HepG2 (cell line): Measurements from ENCODE around the gene PLOD3. TPM values are rescaled to one million over a fixed set of nuclear protein-coding genes. Genes with fewer than 3 reads are reported as not detected.
A peak's percentile ranks its signal among the peaks of the same experiment; 100 is the strongest.

Experiments
- GABPA ChIP-seq, 2 experiments: IDR thresholded peaks; 2 replicates each; pipeline ENCODE4 v1.6.1; 2011 to 2016; ENCODE audit warnings: low read depth in 2 of 2, low read length in 1 of 2, missing biosample characterization in 1 of 2, missing genetic modification characterization in 1 of 2
- HNF1B ChIP-seq: sonication (generic); formaldehyde crosslinking; IDR thresholded peaks from 2 replicates; pipeline ENCODE4 v1.5.1; 2020; ENCODE audit warnings: mild to moderate bottlenecking, moderate library complexity, missing genetic modification reagents
- KLF13 ChIP-seq: sonication (generic); formaldehyde crosslinking; IDR thresholded peaks from 2 replicates; pipeline ENCODE4 v1.4.0; 2020; ENCODE audit warnings: mild to moderate bottlenecking, missing genetic modification reagents
- MED1 ChIP-seq: sonication (generic); formaldehyde crosslinking; IDR thresholded peaks from 2 replicates; pipeline ENCODE4 v1.4.0; 2020; ENCODE audit warnings: missing genetic modification reagents
- MTERF4 ChIP-seq: sonication (generic); formaldehyde crosslinking; IDR thresholded peaks from 2 replicates; pipeline ENCODE4 v1.8.0; 2023; ENCODE audit warnings: mild to moderate bottlenecking, missing genetic modification reagents
- NR2C2 ChIP-seq: sonication (generic); formaldehyde crosslinking; IDR thresholded peaks from 2 replicates; pipeline ENCODE4 v1.4.0; 2020; ENCODE audit warnings: missing genetic modification reagents, mild to moderate bottlenecking, moderate library complexity, borderline replicate concordance
- PHB2 ChIP-seq: fragments of 450-650 bp; IDR thresholded peaks from 2 replicates; pipeline ENCODE4 v1.6.1; 2018; ENCODE audit not compliant: partially characterized antibody
- PPARG ChIP-seq: conservative IDR thresholded peaks from 2 replicates; pipeline ENCODE4 v1.6.1; 2016; ENCODE audit warnings: missing biosample characterization, missing genetic modification reagents
- RBAK ChIP-seq: sonication (generic); formaldehyde crosslinking; IDR thresholded peaks from 2 replicates; pipeline ENCODE4 v1.5.1; 2020; ENCODE audit warnings: mild to moderate bottlenecking, missing genetic modification reagents
- RORA ChIP-seq: sonication (generic); formaldehyde crosslinking; IDR thresholded peaks from 2 replicates; pipeline ENCODE4 v1.5.0; 2020; ENCODE audit warnings: mild to moderate bottlenecking, missing genetic modification reagents, moderate library complexity
- SAFB2 ChIP-seq: sonication (generic); formaldehyde crosslinking; IDR thresholded peaks from 2 replicates; pipeline ENCODE4 v1.5.1; 2020; ENCODE audit warnings: missing genetic modification reagents, low read depth, mild to moderate bottlenecking, borderline replicate concordance
- SCMH1 ChIP-seq: sonication (generic); formaldehyde crosslinking; IDR thresholded peaks from 2 replicates; pipeline ENCODE4 v1.9.0; 2021; ENCODE audit warnings: missing genetic modification reagents, mild to moderate bottlenecking, borderline replicate concordance
- SMAD1 ChIP-seq: sonication (generic); formaldehyde crosslinking; IDR thresholded peaks from 2 replicates; pipeline ENCODE4 v1.4.0; 2020; ENCODE audit warnings: missing genetic modification reagents, low read depth, mild to moderate bottlenecking, borderline replicate concordance
- SNAPC2 ChIP-seq: sonication (generic); formaldehyde crosslinking; IDR thresholded peaks from 2 replicates; pipeline ENCODE4 v1.8.1; 2022; ENCODE audit warnings: mild to moderate bottlenecking, missing genetic modification reagents
- SP4 ChIP-seq: sonication (generic); formaldehyde crosslinking; IDR thresholded peaks from 2 replicates; pipeline ENCODE4 v1.8.1; 2023; ENCODE audit warnings: mild to moderate bottlenecking, missing genetic modification reagents
- THAP8 ChIP-seq: sonication (generic); formaldehyde crosslinking; IDR thresholded peaks from 2 replicates; pipeline ENCODE4 v1.5.1; 2020; ENCODE audit warnings: missing genetic modification reagents, mild to moderate bottlenecking, borderline replicate concordance
- THRA ChIP-seq: sonication (generic); formaldehyde crosslinking; IDR thresholded peaks from 2 replicates; pipeline ENCODE4 v1.4.0; 2020; ENCODE audit warnings: missing genetic modification reagents, borderline replicate concordance
- THYN1 ChIP-seq: sonication (generic); formaldehyde crosslinking; IDR thresholded peaks from 2 replicates; pipeline ENCODE4 v1.8.1; 2023; ENCODE audit warnings: low read depth, mild to moderate bottlenecking, moderate library complexity, missing genetic modification reagents, borderline replicate concordance
- ZNF143 ChIP-seq: sonication (generic); formaldehyde crosslinking; IDR thresholded peaks from 2 replicates; pipeline ENCODE4 v1.4.0; 2020; ENCODE audit warnings: missing genetic modification reagents
- ZNF652 ChIP-seq: IDR thresholded peaks from 2 replicates; pipeline ENCODE4 v1.6.1; 2016; ENCODE audit warnings: low read depth, borderline replicate concordance
- ZNF768 ChIP-seq: sonication (generic); formaldehyde crosslinking; IDR thresholded peaks from 2 replicates; pipeline ENCODE4 v1.4.0; 2020; ENCODE audit warnings: missing genetic modification reagents
- ZNF775 ChIP-seq: sonication (generic); formaldehyde crosslinking; IDR thresholded peaks from 2 replicates; pipeline ENCODE4 v1.4.0; 2020; ENCODE audit warnings: missing genetic modification reagents, mild to moderate bottlenecking, moderate library complexity, borderline replicate concordance
- ZNF777 ChIP-seq: sonication (generic); formaldehyde crosslinking; IDR thresholded peaks from 2 replicates; pipeline ENCODE4 v1.4.0; 2020; ENCODE audit warnings: missing genetic modification reagents
- polyA plus RNA-seq, 8 experiments: library from polyadenylated mRNA; depleted of rRNA in 3 of 8; stranded (reverse) in 7 of 8; unstranded in 1 of 8; fragments of >200 nt; fragmentation: Illumina TruSeq in 4 of 8; extraction: Trizol in 4 of 8; gene quantifications; 2 replicates each; pipeline versions ENCODE4 v1.2.1 to v1.2.3, GENCODE V29; 2011 to 2016; ENCODE audit warnings: low read depth in 4 of 8, missing spikeins in 1 of 8, mixed read lengths in 1 of 8; ENCODE audit not compliant: insufficient read depth in 1 of 8
- total RNA-seq, 5 experiments: library from RNA; depleted of rRNA; stranded (reverse); fragments of >200 nt; fragmentation: Illumina TruSeq; extraction: Trizol; gene quantifications; 2 replicates each; pipeline ENCODE4 v1.2.3, GENCODE V29; 2016; ENCODE audit warnings: low read depth in 1 of 5

The PLOD3 gene
- total and polyA plus RNA-seq, 2 of the 13 experiments (the other 11 are each of a cell fraction or from before 2014, with no cell fraction given) = 65.8 to 67.4 TPM

GRCh38 chr7:101165075-101165957 lies 52.1 kb downstream of the PLOD3 start, which contains the start of gene VGF (continued):
- TF ChIP-seq ZNF768 (CRISPR knock-in tag) (peak; percentile 86), SNAPC2 (CRISPR knock-in tag) (peak; percentile 92), RBAK (CRISPR knock-in tag) (no peak), RORA (no peak), PHB2 (no peak), NR2C2 (CRISPR knock-in tag) (peak; percentile 38; the same call in 1 of the 2 replicates), MED1 (CRISPR knock-in tag) (peak; percentile 85), ZNF143 (CRISPR knock-in tag) (peak; percentile 64), SP4 (CRISPR knock-in tag) (peak; percentile 92), SMAD1 (0 out of 2 replicates have a peak, but pooled peaks have one; percentile 43), THRA (CRISPR knock-in tag) (peak; percentile 96), GABPA (IDR thresholded peaks at IDR 0.05; ENCODE audit: low read depth, low read length) (no peak), GABPA (CRISPR knock-in tag; IDR thresholded peaks at IDR 0.05; ENCODE audit: low read depth) (no peak), ZNF775 (CRISPR knock-in tag) (no peak), ZNF652 (CRISPR knock-in tag) (peak; percentile 40; the same call in 1 of the 2 replicates), KLF13 (CRISPR knock-in tag) (no peak), THYN1 (CRISPR knock-in tag) (no peak), MTERF4 (CRISPR knock-in tag) (peak; percentile 99), THAP8 (0 out of 2 replicates have a peak, but pooled peaks have one; percentile 35), HNF1B (CRISPR knock-in tag) (peak; percentile 78; the same call in 1 of the 2 replicates), SCMH1 (CRISPR knock-in tag) (no peak), ZNF777 (peak; percentile 79), PPARG (CRISPR knock-in tag) (peak; percentile 89), SAFB2 (CRISPR knock-in tag) (peak; percentile 94)
